Globus pallidus (tissue), 1 donor: Measurements from ENCODE around the gene OOSP4A.

Source experiments
- DNase-seq: peaks from one replicate; pipeline ENCODE4 v3.0.0-alpha.2; 2015; ENCODE audit warnings: low spot score

OOSP4A gene

GRCh38 chr11:59963733-59964132 lies at the start of gene OOSP4A:
Gene OOSP4A (plus strand): TSS chr11:59964033. CDS start chr11:59964033, 0 bp downstream.
- no peak for DNase-seq

GRCh38 chr11:59918480-59918879 lies 45.4 kb upstream of the OOSP4A start:
- no peak for DNase-seq

- peak; percentile 1 for DNase-seq
Observed at GRCh38 chr11:59918987-59919589, 44.7 kb upstream of the OOSP4A start.

- no peak for DNase-seq
Observed at GRCh38 chr11:59923813-59924212, 40.0 kb upstream of the OOSP4A start.

GRCh38 chr11:59931688-59932087 lies 32.1 kb upstream of the OOSP4A start:
- DNase-seq = no peak

- DNase-seq = no peak
Observed at GRCh38 chr11:59938132-59938531, 25.7 kb upstream of the OOSP4A start, which contains the start of gene OOSP1. Gene OOSP1 (plus strand): TSS chr11:59938432. CDS start chr11:59938455, 23 bp downstream.

- DNase-seq = no peak
Observed at GRCh38 chr11:59938718-59939117, 25.1 kb upstream of the OOSP4A start.

- no peak for DNase-seq
Observed at GRCh38 chr11:59939482-59939881, 24.4 kb upstream of the OOSP4A start.

GRCh38 chr11:59941091-59941490 lies 22.7 kb upstream of the OOSP4A start:
- DNase-seq = no peak

- no peak for DNase-seq
Observed at GRCh38 chr11:59943997-59944714, 19.7 kb upstream of the OOSP4A start.

- no peak for DNase-seq
Observed at GRCh38 chr11:59944720-59945119, 19.1 kb upstream of the OOSP4A start.

- no peak for DNase-seq
Observed at GRCh38 chr11:59953463-59954218, 10.2 kb upstream of the OOSP4A start.

GRCh38 chr11:59954219-59954847 lies 9.5 kb upstream of the OOSP4A start:
- no peak for DNase-seq

GRCh38 chr11:59957094-59957493 lies 6.7 kb upstream of the OOSP4A start:
- DNase-seq = no peak

- DNase-seq = no peak
Observed at GRCh38 chr11:59960502-59961381, 3.1 kb upstream of the OOSP4A start.

GRCh38 chr11:59962107-59962482 lies 1.7 kb upstream of the OOSP4A start:
- DNase-seq = no peak

- no peak for DNase-seq
Observed at GRCh38 chr11:59965424-59965823, 1.6 kb downstream of the OOSP4A start.

GRCh38 chr11:59966201-59966600 lies 2.4 kb downstream of the OOSP4A start:
- DNase-seq = no peak

- DNase-seq = no peak
Observed at GRCh38 chr11:59967677-59968394, 4.0 kb downstream of the OOSP4A start.

GRCh38 chr11:59968395-59968783 lies 4.6 kb downstream of the OOSP4A start:
- no peak for DNase-seq

- no peak for DNase-seq
Observed at GRCh38 chr11:59973097-59973496, 9.3 kb downstream of the OOSP4A start.
